GM21529 (cell line): ENCODE data around the gene OTOP3.
"Not testable (repeated sequence)": the region's sequence is repeated elsewhere in the genome, so short reads cannot be mapped to it uniquely, and the experiment has no call there.

Experiments used
- ATAC-seq: cut with Tn5 transposase; IDR thresholded peaks from one replicate; pipeline ENCODE4 v1.9.1; 2021; ENCODE audit not compliant: unreplicated experiment

OTOP3 gene

GRCh38 chr17:74960570-74961342 lies 25.1 kb downstream of the OTOP3 start:
- no peak for ATAC-seq

- ATAC-seq = no peak
Observed at GRCh38 chr17:74961657-74962350, 26.1 kb downstream of the OTOP3 start.

- ATAC-seq = no peak
Observed at GRCh38 chr17:74962622-74963394, 27.1 kb downstream of the OTOP3 start.

- ATAC-seq = no peak
Observed at GRCh38 chr17:74963656-74964055, 28.0 kb downstream of the OTOP3 start.

- no peak for ATAC-seq
Observed at GRCh38 chr17:74964246-74964761, 28.6 kb downstream of the OTOP3 start.

GRCh38 chr17:74964988-74965622 lies 29.4 kb downstream of the OTOP3 start:
- ATAC-seq = no peak

GRCh38 chr17:74968361-74968780 lies 32.7 kb downstream of the OTOP3 start:
- no peak for ATAC-seq

GRCh38 chr17:74969501-74969900 lies 33.8 kb downstream of the OTOP3 start:
- not testable (repeated sequence) for ATAC-seq

- ATAC-seq = no peak
Observed at GRCh38 chr17:74970395-74970794, 34.7 kb downstream of the OTOP3 start.

GRCh38 chr17:74971069-74971841 lies 35.6 kb downstream of the OTOP3 start:
- ATAC-seq = no peak

GRCh38 chr17:74971842-74972106 lies 36.1 kb downstream of the OTOP3 start:
- ATAC-seq = no peak

- ATAC-seq = no peak
Observed at GRCh38 chr17:74972107-74972972, 36.6 kb downstream of the OTOP3 start, which contains the start of gene HID1. Gene HID1, minus strand, starts transcription at chr17:74972759. Its CDS starts 103 bp downstream, at chr17:74972656.

GRCh38 chr17:74972973-74973328 lies 37.3 kb downstream of the OTOP3 start:
- no peak for ATAC-seq

GRCh38 chr17:74975943-74976342 lies 40.2 kb downstream of the OTOP3 start:
- ATAC-seq = no peak

GRCh38 chr17:74977802-74978201 lies 42.1 kb downstream of the OTOP3 start:
- no peak for ATAC-seq

- ATAC-seq = no peak
Observed at GRCh38 chr17:74978240-74978639, 42.5 kb downstream of the OTOP3 start.

GRCh38 chr17:74979408-74980146 lies 43.9 kb downstream of the OTOP3 start:
- ATAC-seq = no peak

- ATAC-seq = no peak
Observed at GRCh38 chr17:74981318-74981978, 45.8 kb downstream of the OTOP3 start.
